ENCODE data around the gene RIMKLB. TPM values are rescaled to one million over a fixed set of nuclear protein-coding genes. Genes with fewer than 3 reads are reported as not detected.

The RIMKLB gene
- total and polyA plus RNA-seq, 7 donors, result 4.6 to 19.1 (median 8.1) TPM

DNA sequence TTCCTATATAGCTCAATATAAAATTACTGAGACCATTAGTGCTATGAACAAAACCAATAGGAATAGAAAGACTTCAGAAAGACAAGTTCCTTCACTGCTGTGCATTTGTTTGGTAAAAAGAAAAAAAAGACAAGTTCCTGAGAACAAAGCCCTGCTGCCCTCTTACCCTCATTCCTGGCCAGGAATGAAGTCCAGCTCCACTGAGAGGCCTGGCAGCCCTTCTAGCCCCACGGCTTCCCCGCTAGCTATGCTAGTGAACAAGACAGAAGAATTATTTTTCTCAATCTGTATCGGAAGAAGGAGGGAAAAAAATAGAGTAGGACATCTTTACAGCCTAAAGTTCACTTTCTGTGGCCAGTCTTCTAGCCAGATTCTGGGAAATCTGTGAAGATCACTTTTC, 36.8 kb upstream of the RIMKLB start:
- no peak for ATAC-seq
- DNase-seq, result no peak
- 65 to 69% (median 69%) methylated on average over 3 of the region's 3 CpGs for WGBS, 3 donors
- Histone ChIP-seq H3K27ac (no peak overlapping the region), H3K27me3 (ENCODE audit: insufficient read depth in 3 of 3, low read length in 2 of 3) (peaks cover 0 to 3% (median 0%) of the 10 kb centered on the region in 3 donors), H3K9me3 (no peaks in the 10 kb centered on the region), H3K4me3 (no peak overlapping the region), H3K36me3 (ENCODE audit: insufficient read depth in 1 of 2, low read depth in 1 of 2) (no peaks in the 10 kb centered on the region), H3K4me1 (no peaks in the 10 kb centered on the region)
- intact Hi-C loops (cut with DNase I), result no loop called here
- TF ChIP-seq, protein P1, sequence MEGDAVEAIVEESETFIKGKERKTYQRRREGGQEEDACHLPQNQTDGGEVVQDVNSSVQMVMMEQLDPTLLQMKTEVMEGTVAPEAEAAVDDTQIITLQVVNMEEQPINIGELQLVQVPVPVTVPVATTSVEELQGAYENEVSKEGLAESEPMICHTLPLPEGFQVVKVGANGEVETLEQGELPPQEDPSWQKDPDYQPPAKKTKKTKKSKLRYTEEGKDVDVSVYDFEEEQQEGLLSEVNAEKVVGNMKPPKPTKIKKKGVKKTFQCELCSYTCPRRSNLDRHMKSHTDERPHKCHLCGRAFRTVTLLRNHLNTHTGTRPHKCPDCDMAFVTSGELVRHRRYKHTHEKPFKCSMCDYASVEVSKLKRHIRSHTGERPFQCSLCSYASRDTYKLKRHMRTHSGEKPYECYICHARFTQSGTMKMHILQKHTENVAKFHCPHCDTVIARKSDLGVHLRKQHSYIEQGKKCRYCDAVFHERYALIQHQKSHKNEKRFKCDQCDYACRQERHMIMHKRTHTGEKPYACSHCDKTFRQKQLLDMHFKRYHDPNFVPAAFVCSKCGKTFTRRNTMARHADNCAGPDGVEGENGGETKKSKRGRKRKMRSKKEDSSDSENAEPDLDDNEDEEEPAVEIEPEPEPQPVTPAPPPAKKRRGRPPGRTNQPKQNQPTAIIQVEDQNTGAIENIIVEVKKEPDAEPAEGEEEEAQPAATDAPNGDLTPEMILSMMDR (IDR thresholded peaks at IDR 0.05), result no peak

DNA sequence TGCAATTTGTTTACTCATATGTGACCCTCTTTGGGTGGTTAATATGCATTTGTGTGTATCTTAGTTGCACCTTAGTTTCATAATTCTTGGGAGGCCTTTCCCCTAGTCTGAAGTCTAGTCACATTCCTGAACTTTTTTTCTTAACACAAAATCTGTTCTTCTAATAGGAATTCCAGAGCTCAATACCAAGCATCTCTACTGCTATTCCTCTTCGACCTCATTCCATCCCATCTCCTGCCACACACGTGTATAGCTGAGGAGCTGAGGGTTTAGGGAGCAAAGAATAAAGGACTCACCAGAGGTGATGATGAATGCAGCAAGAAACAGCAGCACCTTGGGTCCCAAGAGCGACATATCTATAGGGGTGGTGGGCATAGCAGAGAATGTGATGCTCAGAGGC, 36.0 kb upstream of the RIMKLB start:
- Histone ChIP-seq H3K27ac (no peak overlapping the region), H3K9me3 (no peaks in the 10 kb centered on the region), H3K27me3 (ENCODE audit: insufficient read depth in 3 of 3, low read length in 2 of 3) (peaks cover 0 to 3% (median 0%) of the 10 kb centered on the region in 3 donors), H3K4me3 (no peak overlapping the region), H3K4me1 (no peaks in the 10 kb centered on the region), H3K36me3 (ENCODE audit: insufficient read depth in 1 of 2, low read depth in 1 of 2) (no peaks in the 10 kb centered on the region)
- intact Hi-C loops (cut with DNase I), result no loop called here
- no peak for ATAC-seq
- TF ChIP-seq, protein P1 (IDR thresholded peaks at IDR 0.05), result no peak
- 78 to 80% (median 79%) methylated on average over 3 of the region's 3 CpGs for WGBS, 3 donors
- no peak for DNase-seq

DNA sequence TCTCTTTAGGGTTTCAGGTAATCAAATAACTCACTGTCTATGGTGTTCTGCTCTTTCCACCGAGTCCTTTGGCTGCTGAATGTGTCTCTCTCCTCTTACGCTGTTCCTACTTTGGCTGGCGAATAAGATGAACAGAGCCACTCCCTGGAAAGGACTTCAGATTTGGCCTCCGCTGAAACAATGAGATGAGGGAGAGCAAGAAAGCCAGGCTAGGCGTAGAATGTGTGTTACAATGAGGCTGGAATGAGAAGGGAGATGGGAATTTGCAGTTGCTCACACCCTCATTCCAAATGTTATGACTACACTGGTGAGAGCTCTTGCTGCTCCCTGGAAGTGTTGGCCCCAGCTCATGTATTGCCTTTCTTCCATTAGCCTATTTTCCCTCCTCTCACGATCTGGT, 35.2 kb upstream of the RIMKLB start, which contains the start of gene MFAP5:
TSS of gene MFAP5 (minus strand) at position 234 of the 400 bp plus-strand sequence. CDS start 722 bp downstream, outside the sequence.
- no peaks in the 10 kb centered on the region for H3K36me3 ChIP-seq (ENCODE audit: insufficient read depth in 1 of 2, low read depth in 1 of 2)
- H3K27me3 ChIP-seq (ENCODE audit: insufficient read depth in 3 of 3, low read length in 2 of 3), result peaks cover 0 to 3% (median 0%) of the 10 kb centered on the region in 3 donors
- H3K4me1 ChIP-seq, result no peaks in the 10 kb centered on the region
- intact Hi-C loops (cut with DNase I), result no loop called here
- TF ChIP-seq, protein P1 (IDR thresholded peaks at IDR 0.05), result no peak
- DNase-seq (no peak), ATAC-seq (peak in 3 of 4 donors; percentile 57 to 67 (median 64))
- peak within 1 kb of the TSS; percentile 9 for H3K27ac ChIP-seq
- no peaks in the 10 kb centered on the region for H3K9me3 ChIP-seq
- 37 to 50% (median 45%) methylated on average over 6 of the region's 6 CpGs for WGBS, 3 donors
- no peak within 1 kb of the TSS for H3K4me3 ChIP-seq

DNA sequence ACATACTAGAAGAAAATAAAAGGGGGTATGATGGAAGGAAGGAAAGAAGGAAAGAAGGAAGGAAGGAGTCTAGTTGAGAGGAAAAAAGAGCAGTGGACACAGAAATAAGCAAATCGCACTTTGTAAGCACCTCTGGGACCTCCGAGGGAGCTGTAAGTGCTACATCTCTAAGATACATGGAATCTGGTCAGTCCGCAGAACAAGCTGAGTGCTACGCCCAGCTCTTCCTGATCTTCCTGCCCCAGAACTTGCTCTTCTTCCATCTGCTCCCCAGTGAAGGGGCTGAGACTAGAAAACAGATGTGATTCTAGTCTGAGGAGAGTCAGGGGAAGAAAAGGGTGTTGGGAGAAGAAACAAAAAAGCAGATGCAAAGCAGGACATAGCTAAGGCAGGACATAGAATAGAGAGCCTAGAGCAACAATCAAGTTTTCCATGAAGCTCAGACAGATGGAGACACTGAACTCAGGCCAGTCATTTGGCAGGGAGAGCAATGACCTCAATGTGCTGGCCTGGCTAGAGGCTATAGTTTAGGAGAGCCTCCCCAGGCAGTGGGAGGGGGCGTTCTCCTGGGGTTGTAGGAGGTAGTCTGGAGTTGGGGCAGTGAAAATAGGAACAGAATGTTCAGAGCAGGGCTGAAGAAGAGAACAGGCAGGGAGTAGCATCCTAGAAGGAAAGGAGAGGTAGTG, 33.4 kb upstream of the RIMKLB start:
- Histone ChIP-seq H3K27ac (peak overlapping the region; percentile 41), H3K36me3 (ENCODE audit: insufficient read depth in 1 of 2, low read depth in 1 of 2) (no peaks in the 10 kb centered on the region), H3K9me3 (no peaks in the 10 kb centered on the region), H3K4me3 (no peak overlapping the region), H3K4me1 (no peaks in the 10 kb centered on the region), H3K27me3 (ENCODE audit: insufficient read depth in 3 of 3, low read length in 2 of 3) (peaks cover 0 to 3% (median 0%) of the 10 kb centered on the region in 3 donors)
- intact Hi-C loops (cut with DNase I), result no loop called here
- peak in 3 of 4 donors; percentile 62 to 74 (median 71) for ATAC-seq
- WGBS, 3 donors, result 70 to 75% (median 73%) methylated on average over 5 of the region's 5 CpGs
- TF ChIP-seq, protein P1 (IDR thresholded peaks at IDR 0.05), result no peak
- peak; percentile 77 to 88 for DNase-seq

Measured in psoas muscle (tissue), 8 donors.